GM12873 (cell line): ENCODE measurements around the gene PTOV1.

Experiments
- CTCF ChIP-seq: IDR thresholded peaks from 2 replicates; pipeline ENCODE4 v1.5.1; 2012; ENCODE audit warnings: low read depth, mild to moderate bottlenecking, moderate library complexity, low read length, control low read depth; ENCODE audit not compliant: insufficient read depth; ENCODE audit errors: missing control alignments

Gene PTOV1

DNA sequence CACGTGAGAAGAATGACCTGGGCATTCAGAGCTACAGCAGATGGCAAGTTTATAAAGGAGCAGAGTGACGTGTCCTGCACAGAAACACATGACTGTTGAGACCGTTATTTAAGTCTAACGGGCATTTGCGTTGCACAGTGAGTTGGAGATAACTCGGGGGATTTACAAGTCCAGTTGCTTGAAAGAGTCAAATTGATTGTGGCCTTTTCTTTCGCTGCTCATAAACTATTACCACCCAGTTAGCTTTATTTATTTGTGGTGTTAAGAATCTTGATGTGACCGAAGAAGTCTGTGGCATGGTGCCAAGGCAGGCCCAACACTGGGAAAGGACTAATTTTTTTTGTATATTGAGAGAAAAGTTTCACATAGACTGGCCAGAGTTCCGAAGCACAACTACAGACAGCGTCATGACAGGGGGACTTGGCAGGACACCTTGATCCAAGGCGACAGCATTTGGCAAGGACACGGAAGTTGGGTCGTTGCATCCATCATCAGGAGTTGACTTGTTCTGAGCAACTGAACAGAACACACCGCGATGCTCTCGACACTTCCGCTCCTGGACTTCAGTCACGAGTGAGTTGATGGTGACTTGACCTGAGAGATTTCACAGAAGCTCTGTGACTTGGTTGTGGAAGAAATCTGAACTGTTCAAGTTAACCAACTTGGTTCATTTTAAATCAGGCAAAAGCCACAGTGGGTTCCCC is 11.9 kb upstream of the PTOV1 start:
- TF ChIP-seq CTCF, result no peak

DNA sequence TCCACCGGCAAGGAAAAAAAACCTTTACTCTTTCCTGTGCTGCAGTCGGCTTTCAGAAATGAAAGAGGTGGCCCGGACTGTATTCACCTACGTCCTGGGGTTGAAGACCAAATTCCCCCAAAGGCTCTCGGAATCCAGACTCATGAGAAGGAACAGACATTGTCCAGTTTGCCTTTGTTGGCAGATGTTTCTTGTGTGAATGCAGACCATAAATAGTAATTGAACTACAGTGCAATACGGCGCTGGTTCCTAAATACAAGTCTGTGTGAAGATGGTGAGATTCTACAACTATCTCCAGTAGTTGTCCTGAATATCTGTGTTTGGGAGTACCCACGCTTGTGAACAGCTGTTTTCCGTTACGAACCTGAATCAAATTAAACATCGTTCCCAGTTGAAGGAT is 11.2 kb upstream of the PTOV1 start:
- no peak for TF ChIP-seq CTCF

DNA sequence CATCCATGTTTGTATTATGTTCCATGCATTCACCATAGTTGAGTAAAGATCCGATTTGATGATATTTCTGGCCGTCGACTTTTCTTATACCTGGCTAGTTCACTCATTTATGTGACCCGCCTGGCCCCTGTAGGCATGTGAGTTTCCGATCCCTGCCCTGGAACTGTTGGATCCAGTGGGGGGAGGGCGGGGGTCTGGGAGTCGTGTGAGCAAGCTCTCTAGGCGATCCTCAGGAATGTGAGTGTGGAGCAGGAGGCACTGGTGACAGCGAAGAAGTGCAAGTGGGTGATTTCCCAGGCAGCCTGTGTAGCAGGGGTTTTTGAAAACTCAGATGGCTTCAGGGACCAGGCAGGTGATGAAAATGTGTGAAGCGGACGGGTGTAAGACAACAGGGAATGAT is 10.6 kb upstream of the PTOV1 start:
- TF ChIP-seq CTCF, result no peak

DNA sequence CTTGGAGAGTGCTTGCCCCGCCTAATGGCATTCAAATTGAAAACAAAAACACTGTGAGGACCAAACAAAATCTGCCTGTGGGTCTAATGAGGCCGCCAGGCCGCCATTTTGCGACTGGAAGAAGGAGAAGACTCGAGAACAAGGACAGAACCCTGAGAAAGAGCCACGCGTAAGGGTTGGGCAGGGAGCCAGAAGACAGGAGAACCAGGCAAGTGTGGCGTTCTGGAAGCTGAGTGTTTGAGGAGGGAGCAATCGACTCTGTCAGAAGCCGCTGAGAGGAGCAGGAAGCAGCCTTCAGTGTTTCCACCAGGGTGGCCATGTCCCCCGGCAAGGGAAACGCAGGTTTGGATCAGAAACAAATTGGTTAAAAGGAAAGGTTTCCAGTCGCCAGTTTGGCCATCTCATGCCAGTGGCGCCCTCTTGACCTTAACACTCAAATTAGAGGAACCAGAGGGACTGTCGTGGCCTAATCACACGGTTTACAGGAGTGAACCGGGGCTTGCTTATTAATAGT is 10.2 kb upstream of the PTOV1 start:
- TF ChIP-seq CTCF, result no peak

GRCh38 chr19:49843265-49843664 is 7.7 kb upstream of the PTOV1 start:
- no peak for TF ChIP-seq CTCF

DNA sequence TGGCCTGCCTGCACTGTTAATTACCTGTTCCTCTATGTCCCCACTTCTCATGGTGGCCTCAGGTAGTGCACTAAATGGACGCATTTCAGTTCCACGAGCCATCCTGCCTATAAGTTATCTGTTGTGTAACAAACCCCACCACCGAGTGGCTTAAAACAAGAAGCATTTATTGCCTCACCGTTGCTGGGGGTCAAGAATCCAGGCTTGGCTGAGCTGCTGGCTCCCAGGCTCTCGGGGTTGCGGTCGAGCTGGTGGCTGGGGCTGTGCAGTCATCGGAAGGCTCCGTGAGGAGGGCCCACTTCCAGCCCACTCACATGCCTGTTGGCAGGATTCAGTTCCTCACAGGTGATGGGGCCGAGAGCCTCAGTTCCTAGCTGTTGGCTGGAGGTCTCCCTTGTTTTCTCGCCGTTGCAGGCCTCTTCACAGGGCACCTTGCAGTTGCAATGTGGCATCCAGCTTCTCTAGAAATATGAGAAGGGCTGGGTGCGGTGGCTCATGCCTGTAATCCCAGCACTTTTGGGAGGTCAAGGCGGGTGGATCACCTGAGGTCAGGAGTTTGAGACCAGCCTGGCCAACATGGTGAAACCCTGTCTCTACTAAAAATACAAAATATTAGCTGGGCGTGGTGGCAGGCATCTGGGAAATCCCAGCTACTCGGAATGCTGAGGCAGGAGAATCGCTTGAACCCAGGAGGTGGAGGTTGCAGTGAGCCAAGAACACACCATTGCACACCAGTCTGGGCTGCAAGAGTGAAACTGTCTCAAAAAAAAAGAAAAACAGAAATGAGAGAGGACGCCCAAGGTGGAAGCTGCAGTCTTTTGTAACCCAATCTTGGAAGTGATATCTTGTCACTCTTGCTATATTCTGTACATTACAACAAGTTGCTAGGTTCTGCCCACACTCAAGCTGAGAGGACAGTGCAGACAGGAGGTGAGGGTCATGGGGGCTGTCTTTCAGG is 6.5 kb upstream of the PTOV1 start:
- TF ChIP-seq CTCF, result no peak

- TF ChIP-seq CTCF, result no peak
Measured at GRCh38 chr19:49845414-49845813, 5.5 kb upstream of the PTOV1 start.
